NOMO-1 treated with DMSO at 0.1 percent for 48 hours (cell line): ENCODE results near the gene ABCB1.

Experiments used
- DNase-seq: peaks from one replicate; lab custom pipeline; 2025; ENCODE audit not compliant: unreplicated experiment; lab: John Stamatoyannopoulos, UW

ABCB1 gene

GRCh38 chr7:87600130-87601124, at the start of gene ABCB1:
TSS of gene ABCB1 (minus strand) at chr7:87600884. CDS start at chr7:87600184, 700 bp downstream.
- no peak for DNase-seq

GRCh38 chr7:87648316-87648715, 47.6 kb upstream of the ABCB1 start:
- DNase-seq, result no peak

GRCh38 chr7:87645446-87645845, 44.8 kb upstream of the ABCB1 start:
- DNase-seq, result no peak

GRCh38 chr7:87635921-87636320, 35.2 kb upstream of the ABCB1 start:
- DNase-seq, result no peak

GRCh38 chr7:87628780-87629569, 28.3 kb upstream of the ABCB1 start:
- DNase-seq, result no peak

- DNase-seq, result no peak
Observed at GRCh38 chr7:87627634-87627994, 26.9 kb upstream of the ABCB1 start.

- no peak for DNase-seq
Observed at GRCh38 chr7:87625101-87625500, 24.4 kb upstream of the ABCB1 start.

GRCh38 chr7:87624628-87625027, 23.9 kb upstream of the ABCB1 start:
- DNase-seq, result no peak

- DNase-seq, result no peak
Observed at GRCh38 chr7:87615197-87615596, 14.5 kb upstream of the ABCB1 start.

GRCh38 chr7:87609916-87610315, 9.2 kb upstream of the ABCB1 start:
- no peak for DNase-seq

GRCh38 chr7:87608431-87608830, 7.7 kb upstream of the ABCB1 start:
- no peak for DNase-seq

- no peak for DNase-seq
Observed at GRCh38 chr7:87604264-87604663, 3.6 kb upstream of the ABCB1 start.

- DNase-seq, result peak; percentile 74
Observed at GRCh38 chr7:87599336-87599735, 1.3 kb downstream of the ABCB1 start.

GRCh38 chr7:87598234-87599009, 2.3 kb downstream of the ABCB1 start:
- DNase-seq, result no peak

- DNase-seq, result no peak
Observed at GRCh38 chr7:87596696-87597095, 4.0 kb downstream of the ABCB1 start.

- no peak for DNase-seq
Observed at GRCh38 chr7:87596136-87596535, 4.5 kb downstream of the ABCB1 start.

GRCh38 chr7:87592300-87592699, 8.4 kb downstream of the ABCB1 start:
- DNase-seq, result no peak

GRCh38 chr7:87591211-87591610, 9.5 kb downstream of the ABCB1 start:
- DNase-seq, result no peak

GRCh38 chr7:87590578-87590977, 10.1 kb downstream of the ABCB1 start:
- no peak for DNase-seq

- no peak for DNase-seq
Observed at GRCh38 chr7:87589631-87590030, 11.1 kb downstream of the ABCB1 start.

GRCh38 chr7:87581723-87582122, 19.0 kb downstream of the ABCB1 start:
- no peak for DNase-seq
